DOHH2 (cell line): ENCODE results near the gene CD200.

Experiments used
- EZH2phosphoT487 ChIP-seq: fragments of 200-600 bp; sonication (generic); IDR thresholded peaks from 2 replicates; pipeline ENCODE4 v1.6.1; 2017; ENCODE audit warnings: borderline replicate concordance, mild to moderate bottlenecking, antibody characterized with exemption, low read length, moderate library complexity, mixed read lengths
- TF ChIP-seq, protein P1 (sequence below): fragments of 200-600 bp; sonication (generic); IDR thresholded peaks from one replicate; pipeline ENCODE4 v1.5.1; 2014; ENCODE audit warnings: antibody characterized with exemption, mild to moderate bottlenecking, low read depth, low read length; ENCODE audit not compliant: poor library complexity, severe bottlenecking

DNA sequence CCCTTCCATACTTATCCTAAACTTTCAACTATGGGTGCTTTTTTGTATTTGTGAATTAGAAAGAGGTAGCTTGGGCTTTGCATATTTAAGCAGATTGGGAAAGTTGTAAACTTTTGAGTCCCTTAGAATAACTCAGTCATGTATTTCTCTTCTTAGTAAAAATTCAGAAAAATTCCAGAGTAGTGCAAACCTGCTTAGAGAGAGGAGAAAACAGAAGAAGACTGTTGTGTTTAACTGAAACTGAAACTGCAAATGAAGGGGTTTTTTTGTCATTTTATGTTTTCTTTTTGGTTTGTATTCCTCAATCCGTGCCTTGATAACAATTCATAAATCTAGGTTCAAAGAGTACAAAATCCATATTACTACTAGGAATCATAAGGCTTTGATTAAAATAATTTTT lies 31.3 kb downstream of the CD200 start:
- TF ChIP-seq, protein P1, sequence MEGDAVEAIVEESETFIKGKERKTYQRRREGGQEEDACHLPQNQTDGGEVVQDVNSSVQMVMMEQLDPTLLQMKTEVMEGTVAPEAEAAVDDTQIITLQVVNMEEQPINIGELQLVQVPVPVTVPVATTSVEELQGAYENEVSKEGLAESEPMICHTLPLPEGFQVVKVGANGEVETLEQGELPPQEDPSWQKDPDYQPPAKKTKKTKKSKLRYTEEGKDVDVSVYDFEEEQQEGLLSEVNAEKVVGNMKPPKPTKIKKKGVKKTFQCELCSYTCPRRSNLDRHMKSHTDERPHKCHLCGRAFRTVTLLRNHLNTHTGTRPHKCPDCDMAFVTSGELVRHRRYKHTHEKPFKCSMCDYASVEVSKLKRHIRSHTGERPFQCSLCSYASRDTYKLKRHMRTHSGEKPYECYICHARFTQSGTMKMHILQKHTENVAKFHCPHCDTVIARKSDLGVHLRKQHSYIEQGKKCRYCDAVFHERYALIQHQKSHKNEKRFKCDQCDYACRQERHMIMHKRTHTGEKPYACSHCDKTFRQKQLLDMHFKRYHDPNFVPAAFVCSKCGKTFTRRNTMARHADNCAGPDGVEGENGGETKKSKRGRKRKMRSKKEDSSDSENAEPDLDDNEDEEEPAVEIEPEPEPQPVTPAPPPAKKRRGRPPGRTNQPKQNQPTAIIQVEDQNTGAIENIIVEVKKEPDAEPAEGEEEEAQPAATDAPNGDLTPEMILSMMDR: no peak
- TF ChIP-seq EZH2phosphoT487: no peak
